SU-DHL-6 (cell line): ENCODE measurements around the gene LMTK3.

Source experiments
- EZH2phosphoT487 ChIP-seq: fragments of 200-600 bp; sonication (generic), shearing (Covaris generic); conservative IDR thresholded peaks from 2 replicates; pipeline ENCODE4 v1.6.1; 2018; ENCODE audit warnings: mild to moderate bottlenecking, antibody characterized with exemption, low read length, moderate library complexity, mixed read lengths
- TF ChIP-seq, protein P1 (sequence below): fragments of 200-600 bp; sonication (generic); IDR thresholded peaks from one replicate; pipeline ENCODE4 v1.5.1; 2017; ENCODE audit warnings: antibody characterized with exemption, mild to moderate bottlenecking, low read length, moderate library complexity; ENCODE audit not compliant: insufficient read depth, poor library complexity, severe bottlenecking

GRCh38 chr19:48474084-48474592 is 37.5 kb downstream of the LMTK3 start:
- TF ChIP-seq, protein P1, sequence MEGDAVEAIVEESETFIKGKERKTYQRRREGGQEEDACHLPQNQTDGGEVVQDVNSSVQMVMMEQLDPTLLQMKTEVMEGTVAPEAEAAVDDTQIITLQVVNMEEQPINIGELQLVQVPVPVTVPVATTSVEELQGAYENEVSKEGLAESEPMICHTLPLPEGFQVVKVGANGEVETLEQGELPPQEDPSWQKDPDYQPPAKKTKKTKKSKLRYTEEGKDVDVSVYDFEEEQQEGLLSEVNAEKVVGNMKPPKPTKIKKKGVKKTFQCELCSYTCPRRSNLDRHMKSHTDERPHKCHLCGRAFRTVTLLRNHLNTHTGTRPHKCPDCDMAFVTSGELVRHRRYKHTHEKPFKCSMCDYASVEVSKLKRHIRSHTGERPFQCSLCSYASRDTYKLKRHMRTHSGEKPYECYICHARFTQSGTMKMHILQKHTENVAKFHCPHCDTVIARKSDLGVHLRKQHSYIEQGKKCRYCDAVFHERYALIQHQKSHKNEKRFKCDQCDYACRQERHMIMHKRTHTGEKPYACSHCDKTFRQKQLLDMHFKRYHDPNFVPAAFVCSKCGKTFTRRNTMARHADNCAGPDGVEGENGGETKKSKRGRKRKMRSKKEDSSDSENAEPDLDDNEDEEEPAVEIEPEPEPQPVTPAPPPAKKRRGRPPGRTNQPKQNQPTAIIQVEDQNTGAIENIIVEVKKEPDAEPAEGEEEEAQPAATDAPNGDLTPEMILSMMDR = no peak
- no peak for TF ChIP-seq EZH2phosphoT487
